Thoracic aorta (tissue), 2 donors: ENCODE data around the gene OCRL. TPM values are rescaled to one million over a fixed set of nuclear protein-coding genes. Genes with fewer than 3 reads are reported as not detected.

ENCODE experiments used
- ATAC-seq: fragments of 150-250 bp; one replicate; pipeline ENCODE4 v1.8.0; 2017; ENCODE audit warnings: low read depth; ENCODE audit not compliant: insufficient number of reproducible peaks, low FRiP score
- DNase-seq: peaks from one replicate; pipeline ENCODE4 v3.0.0-alpha.2; 2020; ENCODE audit warnings: low spot score
- H3K27ac ChIP-seq, 2 donors: fragments of 200-600 bp; sonication (generic); 1 replicate in 1 of 2; 2 replicates in 1 of 2; pipeline ENCODE4 v1.5.1; 2016; ENCODE audit warnings: mild to moderate bottlenecking in 2 of 2, moderate library complexity in 2 of 2
- H3K27me3 ChIP-seq: fragments of 200-600 bp; sonication (generic); replicated peaks from 2 replicates; pipeline ENCODE4 v1.6.0; 2016; ENCODE audit warnings: mild to moderate bottlenecking; ENCODE audit not compliant: insufficient read depth
- H3K36me3 ChIP-seq: fragments of 200-600 bp; sonication (generic); one replicate; pipeline ENCODE4 v1.5.1; 2016
- H3K4me1 ChIP-seq, 2 donors: fragments of 200-600 bp; sonication (generic); 1 replicate in 1 of 2; 2 replicates in 1 of 2; pipeline versions ENCODE4 v1.5.1 to v1.6.0; 2016; ENCODE audit warnings: low read depth in 2 of 2, mild to moderate bottlenecking in 1 of 2; ENCODE audit not compliant: control insufficient read depth in 1 of 2
- H3K4me3 ChIP-seq: fragments of 200-600 bp; sonication (generic); 2 replicates; pipeline ENCODE4 v1.5.1; 2016; ENCODE audit warnings: mild to moderate bottlenecking
- H3K9me3 ChIP-seq: fragments of 200-600 bp; sonication (generic); 2 replicates; pipeline ENCODE4 v1.5.1; 2016
- total RNA-seq, 2 donors: library from RNA; depleted of rRNA; stranded (reverse); fragments of >200 nt; gene quantifications; one replicate each; pipeline versions ENCODE4 v1.1.0 to v1.2.3, GENCODE V29; 2016
- TF ChIP-seq, protein P1 (sequence below): fragments of 200-600 bp; sonication (generic); IDR thresholded peaks from one replicate; pipeline ENCODE4 v1.5.1; 2019; ENCODE audit warnings: antibody characterized with exemption

The OCRL gene
- total RNA-seq, 2 donors from 2014 or later: 19.5 to 27.9 TPM

DNA sequence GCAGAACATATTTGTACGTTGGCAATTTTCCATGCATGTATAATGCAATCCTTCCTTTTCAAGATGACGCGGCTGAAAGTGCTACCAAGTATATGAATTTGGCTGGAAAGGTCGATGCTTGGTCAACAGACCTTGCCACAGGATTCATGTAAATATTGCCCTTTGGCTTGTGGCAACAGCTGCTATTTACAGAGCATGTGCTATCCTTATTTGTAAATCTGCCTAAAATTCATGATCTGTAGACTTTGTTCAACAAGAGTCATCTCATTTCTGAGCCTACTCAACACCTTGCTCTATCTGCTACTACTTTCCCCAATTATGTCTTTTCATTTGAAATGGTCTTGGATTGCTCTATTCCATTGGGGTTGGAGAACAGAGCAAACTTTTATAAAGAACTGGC, 14.9 kb upstream of the OCRL start:
- TF ChIP-seq, protein P1, sequence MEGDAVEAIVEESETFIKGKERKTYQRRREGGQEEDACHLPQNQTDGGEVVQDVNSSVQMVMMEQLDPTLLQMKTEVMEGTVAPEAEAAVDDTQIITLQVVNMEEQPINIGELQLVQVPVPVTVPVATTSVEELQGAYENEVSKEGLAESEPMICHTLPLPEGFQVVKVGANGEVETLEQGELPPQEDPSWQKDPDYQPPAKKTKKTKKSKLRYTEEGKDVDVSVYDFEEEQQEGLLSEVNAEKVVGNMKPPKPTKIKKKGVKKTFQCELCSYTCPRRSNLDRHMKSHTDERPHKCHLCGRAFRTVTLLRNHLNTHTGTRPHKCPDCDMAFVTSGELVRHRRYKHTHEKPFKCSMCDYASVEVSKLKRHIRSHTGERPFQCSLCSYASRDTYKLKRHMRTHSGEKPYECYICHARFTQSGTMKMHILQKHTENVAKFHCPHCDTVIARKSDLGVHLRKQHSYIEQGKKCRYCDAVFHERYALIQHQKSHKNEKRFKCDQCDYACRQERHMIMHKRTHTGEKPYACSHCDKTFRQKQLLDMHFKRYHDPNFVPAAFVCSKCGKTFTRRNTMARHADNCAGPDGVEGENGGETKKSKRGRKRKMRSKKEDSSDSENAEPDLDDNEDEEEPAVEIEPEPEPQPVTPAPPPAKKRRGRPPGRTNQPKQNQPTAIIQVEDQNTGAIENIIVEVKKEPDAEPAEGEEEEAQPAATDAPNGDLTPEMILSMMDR: no peak
- Histone ChIP-seq H3K4me1 (no peaks in the 10 kb centered on the region), H3K27me3 (no peaks in the 10 kb centered on the region), H3K36me3 (no peaks in the 10 kb centered on the region), H3K9me3 (no peaks in the 10 kb centered on the region), H3K27ac (no peak overlapping the region), H3K4me3 (no peak overlapping the region)
- ATAC-seq (no peak), DNase-seq (no peak)

DNA sequence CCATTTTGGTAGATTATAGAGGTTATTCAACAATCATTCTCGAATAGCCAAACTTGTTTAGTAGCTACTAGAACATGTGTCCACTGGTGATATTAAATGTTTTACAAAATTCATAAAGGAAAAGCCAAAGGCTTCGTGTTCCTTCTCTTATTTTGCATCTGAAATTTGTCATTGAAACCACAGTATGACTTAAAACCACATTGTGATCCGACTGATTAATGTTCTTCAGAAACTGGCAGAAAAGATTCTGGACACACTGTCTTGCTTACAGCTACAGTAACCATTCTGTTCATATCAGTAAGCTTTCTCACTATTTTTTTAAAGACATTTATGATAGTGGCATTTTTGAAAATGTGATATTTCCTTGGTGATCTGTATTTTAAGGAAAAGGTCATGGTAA, 14.2 kb upstream of the OCRL start:
- no peaks in the 10 kb centered on the region for H3K27me3 ChIP-seq
- ATAC-seq: no peak
- TF ChIP-seq, protein P1: no peak
- no peak overlapping the region for H3K4me3 ChIP-seq
- H3K4me1 ChIP-seq: no peaks in the 10 kb centered on the region
- no peaks in the 10 kb centered on the region for H3K36me3 ChIP-seq
- no peak for DNase-seq
- H3K27ac ChIP-seq: no peak overlapping the region
- H3K9me3 ChIP-seq: no peaks in the 10 kb centered on the region

DNA sequence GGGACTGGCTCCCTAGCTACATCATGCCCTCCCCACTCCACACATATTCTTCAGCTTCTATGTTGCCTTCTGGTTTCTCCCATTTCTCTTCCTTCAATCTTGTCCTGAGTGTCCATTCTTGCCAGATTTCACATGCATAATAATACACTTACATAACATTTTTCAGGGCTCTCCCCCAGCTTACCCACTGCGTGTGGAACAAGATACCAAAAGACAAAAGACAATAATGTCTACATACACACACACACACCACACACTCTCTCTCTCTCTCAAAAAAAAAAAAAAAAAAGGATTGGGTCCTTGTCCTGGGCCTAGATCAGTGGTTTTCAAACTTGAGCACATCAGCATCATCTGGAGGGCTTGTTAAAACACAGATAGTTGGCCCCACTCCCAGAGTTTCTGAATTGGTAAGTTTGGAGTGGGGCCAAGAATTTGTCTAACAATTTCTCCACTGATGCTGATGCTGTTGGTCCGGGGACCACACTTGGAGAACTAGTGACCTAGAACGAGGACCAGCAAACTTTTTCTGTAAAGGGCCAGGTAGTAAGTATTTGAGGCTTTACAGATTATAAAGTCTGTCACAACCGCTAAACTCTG, 10.3 kb upstream of the OCRL start:
- no peak for DNase-seq
- Histone ChIP-seq H3K27me3 (no peaks in the 10 kb centered on the region), H3K4me3 (no peak overlapping the region), H3K4me1 (no peaks in the 10 kb centered on the region), H3K27ac (no peak overlapping the region), H3K9me3 (no peaks in the 10 kb centered on the region), H3K36me3 (no peaks in the 10 kb centered on the region)
- ATAC-seq: no peak
- TF ChIP-seq, protein P1: no peak

DNA sequence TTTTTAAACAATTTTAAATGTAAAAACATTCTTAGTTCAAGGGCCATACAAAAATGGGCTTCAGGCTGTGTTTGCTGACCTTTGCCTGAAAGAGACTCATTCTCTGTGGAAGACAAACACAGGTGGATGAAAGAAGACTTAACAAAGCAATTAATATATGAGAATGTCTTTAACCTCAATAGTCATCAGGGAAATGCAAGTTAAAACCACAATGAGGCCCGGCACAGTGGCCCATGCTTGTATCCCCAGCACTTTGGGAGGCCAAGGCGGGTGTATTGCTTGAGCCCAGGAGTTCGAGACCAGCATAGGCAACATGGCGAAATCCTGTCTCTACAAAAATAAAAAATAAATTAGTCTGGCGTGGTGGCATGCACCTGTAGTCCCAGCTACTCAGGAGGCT, 9.6 kb upstream of the OCRL start:
- no peak for DNase-seq
- H3K4me1 ChIP-seq: no peaks in the 10 kb centered on the region
- no peaks in the 10 kb centered on the region for H3K36me3 ChIP-seq
- TF ChIP-seq, protein P1: no peak
- no peaks in the 10 kb centered on the region for H3K27me3 ChIP-seq
- H3K27ac ChIP-seq: no peak overlapping the region
- no peak overlapping the region for H3K4me3 ChIP-seq
- no peak for ATAC-seq
- H3K9me3 ChIP-seq: no peaks in the 10 kb centered on the region

DNA sequence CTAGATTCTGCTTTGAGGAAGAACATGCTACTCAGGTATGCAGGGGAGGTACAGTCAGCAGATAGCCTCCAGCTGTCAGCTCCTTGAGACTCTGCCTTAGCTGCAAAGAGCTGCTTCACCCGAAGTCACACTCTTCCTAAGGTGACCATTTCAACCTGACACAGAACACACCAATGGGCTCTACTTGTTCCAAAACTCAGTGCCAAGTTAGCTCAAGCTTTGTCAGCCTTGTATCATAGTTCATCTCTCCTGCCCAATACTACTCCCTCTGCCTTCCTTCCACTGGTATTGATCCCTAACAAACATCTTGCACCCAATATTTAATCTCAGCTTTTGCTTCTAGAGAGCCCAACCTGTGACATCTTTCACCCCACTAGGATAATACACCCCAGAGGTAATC, 8.9 kb upstream of the OCRL start:
- H3K9me3 ChIP-seq: no peaks in the 10 kb centered on the region
- TF ChIP-seq, protein P1: no peak
- ATAC-seq (no peak), DNase-seq (no peak)
- H3K4me1 ChIP-seq: no peaks in the 10 kb centered on the region
- no peak overlapping the region for H3K4me3 ChIP-seq
- H3K27me3 ChIP-seq: no peaks in the 10 kb centered on the region
- no peak overlapping the region for H3K27ac ChIP-seq
- H3K36me3 ChIP-seq: no peaks in the 10 kb centered on the region
